ENCODE measurements around the gene ZNF365.
A peak's percentile ranks its signal among the peaks of the same experiment; 100 is the strongest.
"Not testable (repeated sequence)": the region's sequence is repeated elsewhere in the genome, so short reads cannot be mapped to it uniquely, and the experiment has no call there.

Gene ZNF365

GRCh38 chr10:62373995-62374861 is at the start of gene ZNF365:
Gene ZNF365 (plus strand): TSS chr10:62374369. CDS start chr10:62376194, 1,825 bp downstream.
- DNase-seq = peak; percentile 60

GRCh38 chr10:62326176-62326575 is 48.0 kb upstream of the ZNF365 start:
- no peak for DNase-seq

GRCh38 chr10:62327885-62328284 is 46.3 kb upstream of the ZNF365 start:
- no peak for DNase-seq

- DNase-seq = no peak
Measured at GRCh38 chr10:62330213-62330612, 44.0 kb upstream of the ZNF365 start.

- DNase-seq = no peak
Measured at GRCh38 chr10:62332406-62332805, 41.8 kb upstream of the ZNF365 start.

GRCh38 chr10:62333135-62333889 is 40.9 kb upstream of the ZNF365 start:
- no peak for DNase-seq

GRCh38 chr10:62333988-62334682 is 40.0 kb upstream of the ZNF365 start:
- DNase-seq = no peak

- no peak for DNase-seq
Measured at GRCh38 chr10:62335326-62335725, 38.8 kb upstream of the ZNF365 start.

- DNase-seq = no peak
Measured at GRCh38 chr10:62336404-62336803, 37.8 kb upstream of the ZNF365 start.

- no peak for DNase-seq
Measured at GRCh38 chr10:62341419-62341818, 32.8 kb upstream of the ZNF365 start.

GRCh38 chr10:62343000-62343399 is 31.2 kb upstream of the ZNF365 start:
- DNase-seq = no peak

GRCh38 chr10:62348029-62348428 is 26.1 kb upstream of the ZNF365 start:
- no peak for DNase-seq

- no peak for DNase-seq
Measured at GRCh38 chr10:62352356-62352970, 21.7 kb upstream of the ZNF365 start.

GRCh38 chr10:62354916-62355315 is 19.3 kb upstream of the ZNF365 start:
- DNase-seq = no peak

- DNase-seq = no peak
Measured at GRCh38 chr10:62356447-62356846, 17.7 kb upstream of the ZNF365 start.

- not testable (repeated sequence) for DNase-seq
Measured at GRCh38 chr10:62358151-62358550, 16.0 kb upstream of the ZNF365 start.

- no peak for DNase-seq
Measured at GRCh38 chr10:62373639-62373994, 552 bp upstream of the ZNF365 start.

- peak; percentile 28 for DNase-seq
Measured at GRCh38 chr10:62374862-62375710, 917 bp downstream of the ZNF365 start.

GRCh38 chr10:62376071-62377025 is 2.2 kb downstream of the ZNF365 start:
- no peak for DNase-seq

GRCh38 chr10:62377026-62377415 is 2.9 kb downstream of the ZNF365 start:
- no peak for DNase-seq

GRCh38 chr10:62377966-62378365 is 3.8 kb downstream of the ZNF365 start:
- no peak for DNase-seq
